Activated naive CD8-positive, alpha-beta T cell treated with anti-CD3 and anti-CD28 coated beads for 36 hours (primary cell): ENCODE results near the gene NFIC. TPM values are rescaled to one million over a fixed set of nuclear protein-coding genes. Genes with fewer than 3 reads are reported as not detected.
A peak's percentile ranks its signal among the peaks of the same experiment; 100 is the strongest.
"Not testable (repeated sequence)": the region's sequence is repeated elsewhere in the genome, so short reads cannot be mapped to it uniquely, and the experiment has no call there.

Source experiments
- DNase-seq: peaks from one replicate; pipeline ENCODE4 v3.0.0; 2021
- H3K27ac Mint-ChIP-seq: one replicate; pipeline ENCODE4 v1.8.0; 2022; ENCODE audit warnings: mild to moderate bottlenecking, moderate library complexity, mixed read lengths
- H3K27me3 Mint-ChIP-seq: one replicate; pipeline ENCODE4 v1.8.0; 2022; ENCODE audit warnings: mild to moderate bottlenecking, mixed read lengths
- H3K36me3 Mint-ChIP-seq: one replicate; pipeline ENCODE4 v1.8.0; 2021; ENCODE audit warnings: mild to moderate bottlenecking, mixed read lengths
- H3K4me1 Mint-ChIP-seq: one replicate; pipeline ENCODE4 v1.8.0; 2021; ENCODE audit warnings: mixed read lengths
- H3K4me3 Mint-ChIP-seq: one replicate; pipeline ENCODE4 v1.8.0; 2022; ENCODE audit warnings: mild to moderate bottlenecking, moderate library complexity, mixed read lengths
- H3K9me3 Mint-ChIP-seq: one replicate; pipeline ENCODE4 v1.8.0; 2022; ENCODE audit warnings: mixed read lengths
- total RNA-seq, 2 experiments: library from RNA; stranded (reverse); gene quantifications; one replicate each; pipeline ENCODE4 v1.2.3, GENCODE V29; 2021

The NFIC gene
- 10 to 100 TPM; 19.0 to 19.5 TPM for total RNA-seq

- no peaks in the 10 kb centered on the region for H3K27me3 Mint-ChIP-seq
- H3K27ac Mint-ChIP-seq = peak within 1 kb of the TSS; percentile 67
- H3K4me3 Mint-ChIP-seq = peak within 1 kb of the TSS; percentile 82
- no peaks in the 10 kb centered on the region for H3K36me3 Mint-ChIP-seq
- H3K9me3 Mint-ChIP-seq = no peaks in the 10 kb centered on the region
- DNase-seq = peak; percentile 49
- peaks cover 51% of the 10 kb centered on the region for H3K4me1 Mint-ChIP-seq
These were observed at the start of gene NFIC for GRCh38 chr19:3365836-3366752. Gene NFIC (plus strand): TSS chr19:3366583. CDS start chr19:3366637, 54 bp downstream.

DNA sequence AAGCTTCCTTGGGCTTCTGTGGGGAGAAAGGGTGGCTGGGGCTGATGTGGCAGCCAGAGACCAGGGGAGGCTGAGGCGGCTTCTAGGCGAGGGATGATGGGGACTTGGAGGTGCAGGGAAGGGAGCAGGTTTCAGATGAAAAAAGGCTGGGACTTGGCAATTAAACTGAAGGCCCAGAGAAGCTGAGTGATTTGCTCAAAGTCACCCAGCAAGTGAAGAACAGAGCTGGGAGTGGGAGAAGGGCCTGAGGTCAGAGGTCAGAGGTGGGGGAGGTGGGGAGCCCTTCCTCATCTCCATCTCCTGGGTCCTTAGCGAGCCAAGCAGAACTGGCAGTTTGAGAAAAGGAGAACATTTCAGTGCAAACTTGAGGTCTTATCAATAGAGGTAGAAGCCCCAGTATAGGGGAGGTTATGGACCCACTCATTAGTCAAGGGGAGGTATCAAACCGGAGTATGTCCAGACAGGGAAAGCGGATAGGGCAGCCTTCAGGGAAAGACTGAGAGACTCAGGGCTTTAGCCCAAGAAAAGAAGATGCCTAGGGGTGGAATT lies 49.6 kb upstream of the NFIC start:
- Mint-ChIP-seq H3K36me3 (no peaks in the 10 kb centered on the region), H3K4me3 (no peak overlapping the region), H3K4me1 (no peaks in the 10 kb centered on the region), H3K9me3 (no peaks in the 10 kb centered on the region), H3K27ac (no peak overlapping the region), H3K27me3 (peaks cover 32% of the 10 kb centered on the region)
- no peak for DNase-seq

- no peaks in the 10 kb centered on the region for H3K9me3 Mint-ChIP-seq
- DNase-seq = no peak
- no peak overlapping the region for H3K27ac Mint-ChIP-seq
- H3K27me3 Mint-ChIP-seq = peaks cover 24% of the 10 kb centered on the region
- no peaks in the 10 kb centered on the region for H3K4me1 Mint-ChIP-seq
- H3K36me3 Mint-ChIP-seq = no peaks in the 10 kb centered on the region
- no peak overlapping the region for H3K4me3 Mint-ChIP-seq
These were observed 46.6 kb upstream of the NFIC start for GRCh38 chr19:3319643-3320353.

DNA sequence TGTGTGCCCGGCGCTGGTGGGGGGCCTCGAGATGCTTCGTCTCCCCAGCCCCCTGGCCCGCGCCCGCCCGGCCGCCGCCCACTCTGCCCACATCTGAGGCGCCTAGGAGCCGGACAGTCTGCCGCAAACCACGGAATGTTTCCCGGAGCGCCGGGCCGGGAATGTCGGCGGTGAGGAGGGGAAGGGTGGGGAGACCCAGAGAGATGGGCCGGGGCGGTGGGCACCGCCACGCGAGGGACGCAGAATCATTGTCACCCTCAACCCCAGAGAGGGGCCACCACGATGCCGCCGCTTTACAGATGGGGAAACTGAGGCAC lies 46.1 kb upstream of the NFIC start:
- DNase-seq = no peak
- no peaks in the 10 kb centered on the region for H3K4me1 Mint-ChIP-seq
- H3K36me3 Mint-ChIP-seq = no peaks in the 10 kb centered on the region
- no peak overlapping the region for H3K27ac Mint-ChIP-seq
- no peaks in the 10 kb centered on the region for H3K9me3 Mint-ChIP-seq
- H3K27me3 Mint-ChIP-seq = peaks cover 24% of the 10 kb centered on the region
- H3K4me3 Mint-ChIP-seq = no peak overlapping the region

GRCh38 chr19:3320853-3321252 lies 45.5 kb upstream of the NFIC start:
- H3K27me3 Mint-ChIP-seq = peaks cover 22% of the 10 kb centered on the region
- no peak overlapping the region for H3K4me3 Mint-ChIP-seq
- no peak for DNase-seq
- H3K27ac Mint-ChIP-seq = no peak overlapping the region
- H3K36me3 Mint-ChIP-seq = no peaks in the 10 kb centered on the region
- no peaks in the 10 kb centered on the region for H3K4me1 Mint-ChIP-seq
- no peaks in the 10 kb centered on the region for H3K9me3 Mint-ChIP-seq

GRCh38 chr19:3321696-3322095 lies 44.7 kb upstream of the NFIC start:
- H3K4me3 Mint-ChIP-seq = no peak overlapping the region
- H3K9me3 Mint-ChIP-seq = no peaks in the 10 kb centered on the region
- H3K36me3 Mint-ChIP-seq = no peaks in the 10 kb centered on the region
- peaks cover 14% of the 10 kb centered on the region for H3K27me3 Mint-ChIP-seq
- H3K27ac Mint-ChIP-seq = no peak overlapping the region
- no peak for DNase-seq
- H3K4me1 Mint-ChIP-seq = no peaks in the 10 kb centered on the region

DNA sequence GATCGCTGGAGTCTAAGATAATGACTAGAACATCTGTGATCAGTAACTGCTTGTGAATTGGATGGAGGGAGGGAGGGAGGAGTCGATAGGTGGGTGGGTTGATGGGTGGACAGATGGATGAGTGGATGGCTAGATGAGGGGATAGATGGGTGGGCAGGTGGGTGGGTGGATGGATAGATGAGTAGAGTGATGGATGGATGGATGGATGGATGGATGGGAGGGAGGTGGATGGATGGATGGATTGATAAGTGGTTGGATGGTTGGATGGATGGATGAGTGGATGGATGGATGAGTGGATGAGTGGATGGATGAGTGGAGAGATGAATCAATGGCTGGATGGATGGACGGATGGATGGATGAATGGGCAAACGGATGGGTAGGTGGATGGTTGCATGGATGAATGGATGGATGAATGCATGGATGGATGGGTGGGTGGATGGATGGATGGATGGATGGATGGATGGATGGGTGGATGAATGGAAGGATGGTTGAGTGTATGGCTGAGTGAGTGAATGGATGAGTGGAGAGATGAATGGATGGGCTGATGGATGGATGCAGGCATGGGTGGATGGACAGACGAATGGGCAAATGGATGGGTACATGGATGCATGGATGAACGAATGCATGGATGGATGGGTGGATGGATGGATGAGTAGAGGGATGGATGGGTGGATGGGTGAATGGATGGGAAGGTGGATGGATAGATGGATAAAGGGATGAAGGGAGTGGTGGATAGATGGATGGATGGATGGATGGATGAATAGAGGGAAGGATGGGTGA lies 44.0 kb upstream of the NFIC start:
- Mint-ChIP-seq H3K4me3 (peak overlapping the region; percentile 5), H3K4me1 (no peaks in the 10 kb centered on the region), H3K36me3 (no peaks in the 10 kb centered on the region), H3K27me3 (peaks cover 13% of the 10 kb centered on the region), H3K9me3 (no peaks in the 10 kb centered on the region), H3K27ac (no peak overlapping the region)
- no peak for DNase-seq

- no peak overlapping the region for H3K27ac Mint-ChIP-seq
- DNase-seq = no peak
- H3K36me3 Mint-ChIP-seq = no peaks in the 10 kb centered on the region
- no peaks in the 10 kb centered on the region for H3K9me3 Mint-ChIP-seq
- H3K4me1 Mint-ChIP-seq = no peaks in the 10 kb centered on the region
- H3K27me3 Mint-ChIP-seq = peaks cover 13% of the 10 kb centered on the region
- H3K4me3 Mint-ChIP-seq = no peak overlapping the region
These were observed 43.4 kb upstream of the NFIC start for GRCh38 chr19:3323026-3323425.

GRCh38 chr19:3323658-3324057 lies 42.7 kb upstream of the NFIC start:
- Mint-ChIP-seq H3K4me1 (no peaks in the 10 kb centered on the region), H3K27ac (no peak overlapping the region), H3K4me3 (no peak overlapping the region), H3K27me3 (peaks cover 13% of the 10 kb centered on the region), H3K36me3 (no peaks in the 10 kb centered on the region), H3K9me3 (no peaks in the 10 kb centered on the region)
- no peak for DNase-seq

- Mint-ChIP-seq H3K36me3 (no peaks in the 10 kb centered on the region), H3K4me1 (no peaks in the 10 kb centered on the region), H3K9me3 (no peaks in the 10 kb centered on the region), H3K27ac (no peak overlapping the region), H3K27me3 (peaks cover 13% of the 10 kb centered on the region), H3K4me3 (no peak overlapping the region)
- peak; percentile 77 for DNase-seq
These were observed 42.0 kb upstream of the NFIC start for GRCh38 chr19:3324405-3324856.

- no peak overlapping the region for H3K27ac Mint-ChIP-seq
- H3K27me3 Mint-ChIP-seq = peaks cover 8% of the 10 kb centered on the region
- H3K9me3 Mint-ChIP-seq = no peaks in the 10 kb centered on the region
- no peak for DNase-seq
- H3K4me3 Mint-ChIP-seq = no peak overlapping the region
- H3K4me1 Mint-ChIP-seq = no peaks in the 10 kb centered on the region
- no peaks in the 10 kb centered on the region for H3K36me3 Mint-ChIP-seq
These were observed 40.9 kb upstream of the NFIC start for GRCh38 chr19:3325451-3325850.

DNA sequence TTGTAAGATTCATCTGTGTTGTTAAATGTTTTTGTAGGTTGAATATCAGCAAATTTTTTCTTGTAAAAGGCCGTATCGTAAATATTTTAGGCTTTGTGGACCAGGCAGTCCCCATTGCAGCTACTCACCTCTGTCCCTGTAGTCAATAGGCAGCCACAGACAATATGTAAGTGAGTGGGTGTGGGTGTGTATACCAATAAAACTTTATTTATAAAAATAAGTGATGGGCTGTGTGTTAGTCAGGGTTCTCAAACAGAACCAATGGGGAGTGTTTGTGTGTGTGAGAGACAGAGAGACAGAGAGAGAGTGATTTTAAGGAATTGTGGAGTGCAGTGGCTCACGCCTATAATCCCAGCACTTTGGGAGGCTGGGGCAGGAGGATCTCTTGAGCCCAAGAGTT lies 37.6 kb upstream of the NFIC start:
- DNase-seq = no peak
- H3K36me3 Mint-ChIP-seq = no peaks in the 10 kb centered on the region

GRCh38 chr19:3330047-3330446 lies 36.3 kb upstream of the NFIC start:
- no peaks in the 10 kb centered on the region for H3K4me1 Mint-ChIP-seq
- no peaks in the 10 kb centered on the region for H3K36me3 Mint-ChIP-seq
- H3K27me3 Mint-ChIP-seq = no peaks in the 10 kb centered on the region
- no peaks in the 10 kb centered on the region for H3K9me3 Mint-ChIP-seq
- DNase-seq = no peak
- H3K27ac Mint-ChIP-seq = no peak overlapping the region
- H3K4me3 Mint-ChIP-seq = no peak overlapping the region

More for the DNA sequence above, 37.6 kb upstream of the NFIC start:
- H3K9me3 Mint-ChIP-seq = no peaks in the 10 kb centered on the region
- no peaks in the 10 kb centered on the region for H3K27me3 Mint-ChIP-seq
- H3K4me3 Mint-ChIP-seq = no peak overlapping the region
- H3K27ac Mint-ChIP-seq = no peak overlapping the region
- no peaks in the 10 kb centered on the region for H3K4me1 Mint-ChIP-seq

DNA sequence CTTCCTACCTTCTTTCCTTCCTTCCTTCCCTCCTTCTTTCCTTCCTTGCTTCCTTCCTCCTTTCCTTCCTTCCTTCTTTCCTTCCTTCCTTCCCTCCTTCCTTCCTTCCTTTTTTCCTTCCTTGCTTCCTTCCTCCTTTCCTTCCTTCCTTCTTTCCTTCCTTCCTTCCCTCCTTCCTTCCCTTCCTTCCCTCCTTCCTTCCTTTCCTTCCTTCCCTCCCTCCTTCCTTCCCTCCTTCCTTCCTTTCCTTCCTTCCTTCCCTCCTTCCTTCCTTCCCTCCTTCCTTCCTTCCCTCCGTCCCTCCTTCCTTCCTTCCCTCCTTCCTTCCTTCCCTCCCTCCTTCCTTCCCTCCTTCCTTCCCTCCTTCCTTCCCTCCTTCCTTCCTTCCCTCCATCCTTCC lies 34.2 kb upstream of the NFIC start:
- H3K27ac Mint-ChIP-seq, DNase-seq, H3K4me1 Mint-ChIP-seq, H3K27me3 Mint-ChIP-seq, H3K9me3 Mint-ChIP-seq, H3K4me3 Mint-ChIP-seq, H3K36me3 Mint-ChIP-seq: not testable (repeated sequence)
